Adipocyte (in vitro differentiated cells): Measurements from ENCODE around the gene CEP131.
"Not testable (repeated sequence)": the region's sequence is repeated elsewhere in the genome, so short reads cannot be mapped to it uniquely, and the experiment has no call there.

ENCODE experiments used
- DNase-seq: peaks from one replicate; pipeline ENCODE4 v3.0.0-alpha.2; 2015; ENCODE audit warnings: low read depth
- H3K27me3 ChIP-seq: replicated peaks from 2 replicates; pipeline ENCODE4 v1.7.0; 2013; ENCODE audit warnings: mild to moderate bottlenecking, low read length, moderate library complexity; ENCODE audit not compliant: control insufficient read depth, insufficient read depth
- H3K36me3 ChIP-seq: 2 replicates; pipeline ENCODE4 v1.7.0; 2013; ENCODE audit warnings: low read length, mild to moderate bottlenecking, moderate library complexity; ENCODE audit not compliant: control insufficient read depth, insufficient read depth, severe bottlenecking
- H3K4me1 ChIP-seq: 2 replicates; pipeline ENCODE4 v1.7.0; 2013; ENCODE audit warnings: mild to moderate bottlenecking, low read length, moderate library complexity; ENCODE audit not compliant: control insufficient read depth, insufficient read depth
- H3K4me3 ChIP-seq: 2 replicates; pipeline ENCODE4 v1.7.0; 2013; ENCODE audit warnings: mild to moderate bottlenecking, low read length, moderate library complexity
- H3K9ac ChIP-seq: 2 replicates; pipeline ENCODE4 v1.7.0; 2013; ENCODE audit warnings: mild to moderate bottlenecking, low read length, moderate library complexity
- H3K9me3 ChIP-seq: 2 replicates; pipeline ENCODE4 v1.7.0; 2013; ENCODE audit warnings: mild to moderate bottlenecking, low read length, moderate library complexity; ENCODE audit not compliant: control insufficient read depth

The CEP131 gene

DNA sequence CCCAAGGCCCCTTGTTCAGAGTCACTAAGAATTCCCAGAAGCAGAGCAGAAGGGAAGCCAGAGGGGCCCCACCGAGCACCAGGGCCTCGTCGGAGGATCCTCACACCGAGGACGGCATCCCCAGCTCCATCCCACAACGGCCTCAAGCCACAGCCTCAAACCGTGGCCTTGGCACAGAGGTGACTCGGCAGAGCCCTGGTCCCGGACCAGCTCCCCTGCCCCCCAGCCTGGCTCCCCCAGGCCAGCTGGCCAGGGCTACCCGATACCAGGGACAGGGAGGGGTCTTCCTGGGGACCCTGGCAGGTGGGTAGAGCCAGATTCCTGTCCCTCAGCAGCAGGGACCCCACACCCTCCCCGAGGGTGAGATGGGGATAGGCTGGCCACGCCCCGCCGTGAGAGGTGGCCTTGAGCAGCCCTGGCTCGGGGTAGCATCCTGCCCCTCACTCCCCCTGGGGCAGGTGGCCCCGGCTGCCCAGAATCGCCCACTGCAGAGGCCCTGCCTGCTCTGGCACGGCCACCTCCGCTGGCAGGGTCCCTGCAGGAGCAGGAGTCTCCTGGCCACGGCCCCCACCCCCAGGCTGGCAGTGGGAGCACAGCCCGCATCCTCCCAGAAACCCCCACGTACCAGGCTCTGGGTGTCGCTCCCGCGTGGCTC, 63.0 kb downstream of the CEP131 start:
- DNase-seq: no peak
- Histone ChIP-seq H3K4me3 (no peak overlapping the region), H3K27me3 (peaks cover 47% of the 10 kb centered on the region)

DNA sequence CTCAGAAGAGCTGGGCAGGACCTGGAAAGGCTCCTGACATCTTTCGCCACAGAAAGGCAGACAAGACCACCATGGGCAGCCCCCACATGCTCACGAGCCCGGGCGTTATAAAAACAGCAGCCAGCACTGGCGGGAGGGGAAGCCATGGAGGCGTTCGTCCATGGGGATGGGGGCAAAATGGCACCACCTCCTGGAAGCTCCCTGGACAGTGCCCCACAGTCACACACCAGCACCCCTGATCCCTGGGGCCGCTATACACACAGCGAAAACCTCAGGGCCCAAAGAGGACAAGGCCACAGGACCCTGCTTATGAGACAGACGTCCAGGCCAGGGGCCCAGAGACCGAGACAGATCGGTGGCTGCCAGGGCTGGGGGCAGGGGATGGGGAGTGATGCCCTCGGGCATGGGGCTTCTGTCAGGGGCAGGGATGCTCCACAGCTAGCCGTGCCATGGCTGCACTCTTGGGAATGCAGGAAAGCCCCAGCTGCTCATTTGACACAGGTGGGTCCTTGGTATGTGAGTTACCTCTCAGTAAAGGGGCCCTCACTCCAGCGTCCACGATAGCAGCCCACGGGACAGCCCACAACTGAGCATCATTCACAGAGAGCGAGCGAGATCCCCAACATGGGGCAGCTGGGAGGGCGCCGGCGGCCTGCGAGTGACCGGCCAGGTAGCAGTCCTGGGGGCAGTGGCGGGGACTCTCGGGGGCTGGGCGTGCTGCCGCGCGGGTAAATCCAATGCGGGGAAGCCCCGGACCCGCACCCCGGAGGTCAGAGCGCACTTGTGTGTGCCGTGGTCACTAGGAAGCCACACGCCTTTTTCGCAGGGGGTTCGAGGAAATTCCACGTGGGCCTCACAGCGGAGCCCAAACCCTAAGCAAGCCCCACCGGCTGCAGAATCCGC, 63.8 kb downstream of the CEP131 start:
- no peak overlapping the region for H3K4me3 ChIP-seq
- H3K36me3 ChIP-seq: no peaks in the 10 kb centered on the region
- peaks cover 39% of the 10 kb centered on the region for H3K27me3 ChIP-seq
- H3K9ac ChIP-seq: no peak overlapping the region
- no peaks in the 10 kb centered on the region for H3K4me1 ChIP-seq
- no peaks in the 10 kb centered on the region for H3K9me3 ChIP-seq
- no peak for DNase-seq

More for the DNA sequence above, 63.0 kb downstream of the CEP131 start:
- Histone ChIP-seq H3K9ac (no peak overlapping the region), H3K36me3 (no peaks in the 10 kb centered on the region), H3K9me3 (no peaks in the 10 kb centered on the region), H3K4me1 (no peaks in the 10 kb centered on the region)

DNA sequence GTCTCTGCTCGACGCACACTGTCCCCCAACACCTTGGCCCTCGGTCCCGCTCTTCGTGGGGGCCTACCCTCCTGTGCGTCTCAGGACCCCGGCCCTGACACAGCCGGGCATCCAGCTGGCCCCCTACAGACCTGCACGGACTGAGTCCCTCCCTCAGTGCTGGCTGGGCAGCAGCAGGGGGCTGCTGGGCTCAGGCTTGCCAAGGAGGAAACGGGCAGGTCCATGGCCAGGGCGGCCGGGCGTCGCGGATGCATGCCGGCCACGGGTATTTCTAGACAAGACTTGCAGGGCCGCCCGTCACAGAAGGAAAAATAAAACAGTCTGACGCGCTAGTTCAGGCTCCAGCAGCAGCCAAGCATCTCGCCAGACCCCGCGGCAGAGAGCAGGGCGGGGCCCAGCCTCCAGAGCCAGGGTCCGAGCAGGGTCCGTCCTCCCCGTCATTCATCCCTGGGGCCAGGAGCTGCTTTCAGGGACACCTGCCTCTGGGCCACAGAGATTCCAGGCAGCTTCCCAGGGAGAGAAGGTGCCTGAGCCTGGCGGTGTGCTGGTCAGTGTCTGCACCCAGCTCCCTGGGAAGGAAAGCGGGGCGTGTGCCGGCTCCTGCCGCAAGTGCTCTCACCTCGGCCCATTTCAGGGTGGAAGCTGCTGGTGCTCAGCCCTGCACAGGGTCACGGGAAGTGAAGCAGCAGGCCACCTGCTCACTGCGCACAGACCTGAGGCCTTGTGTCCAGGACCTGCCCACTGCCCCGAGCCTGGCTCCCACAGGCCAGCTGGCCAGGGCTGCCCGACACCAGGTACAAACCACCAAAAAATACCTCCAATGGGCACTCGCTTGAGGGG, 64.7 kb downstream of the CEP131 start:
- Histone ChIP-seq H3K4me1 (no peaks in the 10 kb centered on the region), H3K9ac (no peak overlapping the region), H3K36me3 (no peaks in the 10 kb centered on the region), H3K4me3 (no peak overlapping the region), H3K27me3 (peaks cover 30% of the 10 kb centered on the region), H3K9me3 (no peaks in the 10 kb centered on the region)
- DNase-seq: no peak

- H3K4me3 ChIP-seq: no peak overlapping the region
- DNase-seq: no peak
- no peaks in the 10 kb centered on the region for H3K36me3 ChIP-seq
- H3K27me3 ChIP-seq: peaks cover 26% of the 10 kb centered on the region
- no peaks in the 10 kb centered on the region for H3K4me1 ChIP-seq
- no peak overlapping the region for H3K9ac ChIP-seq
- no peaks in the 10 kb centered on the region for H3K9me3 ChIP-seq
These were observed 65.6 kb downstream of the CEP131 start for GRCh38 chr17:81156866-81157805.

GRCh38 chr17:81154961-81155360, 67.8 kb downstream of the CEP131 start:
- Histone ChIP-seq H3K36me3 (no peaks in the 10 kb centered on the region), H3K27me3 (peaks cover 26% of the 10 kb centered on the region), H3K9me3 (no peaks in the 10 kb centered on the region), H3K4me1 (no peaks in the 10 kb centered on the region), H3K9ac (no peak overlapping the region), H3K4me3 (no peak overlapping the region)
- no peak for DNase-seq

GRCh38 chr17:81154016-81154415, 68.7 kb downstream of the CEP131 start:
- H3K36me3 ChIP-seq, H3K4me3 ChIP-seq, H3K9me3 ChIP-seq: not testable (repeated sequence)

DNA sequence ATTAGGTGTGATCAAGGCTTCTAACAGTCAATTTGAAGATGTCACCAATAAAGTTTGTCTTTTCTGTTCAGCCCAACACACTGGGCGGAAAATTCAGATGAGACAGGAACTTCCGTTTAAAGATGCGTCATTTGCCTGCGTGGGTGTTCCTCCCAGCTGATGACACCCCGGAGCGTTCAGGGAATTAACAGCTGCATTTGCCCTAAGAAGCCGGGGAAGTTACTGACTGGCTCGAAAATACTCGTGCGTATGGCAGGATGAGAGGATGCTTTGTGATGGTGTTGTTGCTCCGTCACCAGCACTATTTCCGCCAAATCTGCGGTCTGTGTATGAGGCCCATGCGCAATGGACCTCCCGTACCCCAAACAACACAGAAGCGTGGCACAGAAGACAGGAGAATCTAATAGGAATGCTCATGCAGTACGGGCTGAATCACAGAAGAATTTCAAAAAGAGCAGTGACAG, 69.4 kb downstream of the CEP131 start:
- DNase-seq: no peak
- H3K9me3 ChIP-seq: no peaks in the 10 kb centered on the region
- H3K4me1 ChIP-seq: no peaks in the 10 kb centered on the region
- no peak overlapping the region for H3K4me3 ChIP-seq
- H3K9ac ChIP-seq: no peak overlapping the region
- peaks cover 19% of the 10 kb centered on the region for H3K27me3 ChIP-seq
- no peaks in the 10 kb centered on the region for H3K36me3 ChIP-seq

More at GRCh38 chr17:81154016-81154415, 68.7 kb downstream of the CEP131 start:
- not testable (repeated sequence) for DNase-seq, H3K4me1 ChIP-seq, H3K9ac ChIP-seq
- peaks cover 19% of the 10 kb centered on the region for H3K27me3 ChIP-seq

DNA sequence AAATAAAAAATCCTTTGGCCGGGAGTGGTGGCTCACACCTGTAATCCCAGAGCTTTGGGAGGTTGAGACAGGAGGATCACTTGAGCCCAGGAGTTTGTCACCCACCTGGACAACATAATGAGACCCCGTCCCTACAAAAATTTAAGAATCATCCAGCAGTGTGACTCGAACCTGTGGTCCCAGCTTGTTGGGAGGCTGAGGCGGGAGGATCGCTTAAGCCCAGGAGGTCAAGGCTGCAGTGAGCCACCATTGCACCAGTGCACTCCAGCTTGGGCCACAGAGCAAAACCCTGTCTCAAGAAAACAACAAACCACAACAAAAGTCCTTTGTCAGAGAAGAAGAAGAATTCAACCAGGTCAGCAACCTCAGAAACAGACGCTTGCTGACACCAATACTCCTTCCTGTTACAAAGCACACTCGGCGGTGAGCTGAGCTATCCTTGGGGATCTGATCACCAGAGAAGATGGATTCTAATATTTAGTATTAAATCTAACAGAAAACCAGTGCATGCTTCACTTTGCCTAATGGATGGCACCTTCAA, 70.4 kb downstream of the CEP131 start:
- Histone ChIP-seq H3K4me3 (no peak overlapping the region), H3K9me3 (no peaks in the 10 kb centered on the region), H3K36me3 (no peaks in the 10 kb centered on the region), H3K4me1 (no peaks in the 10 kb centered on the region), H3K27me3 (peaks cover 20% of the 10 kb centered on the region), H3K9ac (no peak overlapping the region)
- DNase-seq: no peak

DNA sequence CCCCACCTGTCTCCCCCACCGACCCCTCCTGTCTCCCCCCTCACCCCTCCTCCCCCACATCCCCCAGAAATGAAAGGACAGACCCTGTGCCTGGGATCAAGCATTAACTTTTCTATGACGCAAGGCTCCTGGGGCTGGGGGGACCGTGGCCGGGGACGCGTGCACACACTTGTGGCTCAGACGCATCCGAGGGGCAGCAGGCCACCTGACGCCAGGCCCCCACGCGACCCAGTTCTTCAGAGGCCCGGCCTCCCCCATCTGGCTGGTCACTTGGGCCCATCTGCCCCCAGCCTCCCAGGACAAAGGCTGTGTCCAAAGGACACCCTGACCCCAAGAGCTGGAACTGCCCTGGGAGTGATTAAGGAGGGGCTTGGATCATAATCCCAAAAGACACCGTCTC, 71.5 kb downstream of the CEP131 start:
- no peaks in the 10 kb centered on the region for H3K9me3 ChIP-seq
- DNase-seq: no peak
- H3K36me3 ChIP-seq: no peaks in the 10 kb centered on the region
- H3K4me1 ChIP-seq: no peaks in the 10 kb centered on the region
- H3K27me3 ChIP-seq: peaks cover 20% of the 10 kb centered on the region
- H3K4me3 ChIP-seq: no peak overlapping the region
- no peak overlapping the region for H3K9ac ChIP-seq

DNA sequence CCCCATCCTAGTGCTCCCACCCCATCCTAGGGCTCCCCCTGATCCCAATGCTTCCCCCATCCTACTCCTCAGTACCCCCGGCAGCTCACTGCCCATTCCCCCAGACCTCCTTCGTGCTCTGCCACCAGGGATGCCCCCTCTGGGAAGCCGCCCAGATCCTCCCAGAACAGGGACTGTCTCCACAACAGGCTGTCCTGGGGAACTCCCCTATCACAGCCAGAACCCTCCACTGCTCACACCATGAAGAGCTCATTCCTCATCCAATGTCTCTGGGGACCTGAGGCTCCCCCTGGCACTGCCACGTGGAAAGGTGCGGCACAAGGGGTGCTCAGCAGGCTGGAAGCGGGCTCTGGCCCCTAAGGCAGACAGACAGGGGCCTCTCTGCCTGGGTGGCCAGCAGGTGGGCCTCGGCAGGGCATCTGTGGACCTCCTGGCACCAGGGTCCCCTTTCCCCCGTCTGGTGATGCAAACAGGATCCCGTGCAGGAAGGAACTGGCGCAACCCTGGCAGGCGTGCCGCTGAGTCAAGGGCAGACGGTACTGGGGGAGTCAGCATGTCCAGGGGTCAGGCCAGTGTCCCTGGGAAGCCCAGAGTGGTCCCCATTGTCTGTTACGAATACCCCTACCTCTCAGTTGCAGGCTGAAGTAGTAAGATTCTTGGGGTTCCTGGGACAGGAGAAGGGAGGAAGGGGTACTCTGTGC, 72.2 kb downstream of the CEP131 start:
- Histone ChIP-seq H3K27me3 (peaks cover 20% of the 10 kb centered on the region), H3K4me1 (no peaks in the 10 kb centered on the region), H3K36me3 (no peaks in the 10 kb centered on the region), H3K9ac (no peak overlapping the region), H3K4me3 (no peak overlapping the region), H3K9me3 (no peaks in the 10 kb centered on the region)
- DNase-seq: no peak
